Right lobe of liver (tissue), 6 donors: ENCODE results near the gene UQCRH. TPM values are rescaled to one million over a fixed set of nuclear protein-coding genes. Genes with fewer than 3 reads are reported as not detected.
"Not testable (repeated sequence)": the region's sequence is repeated elsewhere in the genome, so short reads cannot be mapped to it uniquely, and the experiment has no call there.

ENCODE experiments used
- ATAC-seq, 4 donors: fragments of 200-7000 bp; cut with Tn5 transposase; one replicate each; pipeline ENCODE4 v1.9.1; 2020; ENCODE audit warnings: mild to moderate bottlenecking in 4 of 4, moderate library complexity in 4 of 4
- DNase-seq, 3 donors: peaks; one replicate each; pipeline ENCODE4 v3.0.0-alpha.2; 2020
- H3K27ac ChIP-seq, 3 donors: fragments of 200-600 bp; one replicate each; pipeline ENCODE4 v1.8.0; 2022
- H3K27me3 ChIP-seq, 2 donors: fragments of 200-600 bp; one replicate each; pipeline ENCODE4 v1.8.0; 2022
- H3K36me3 ChIP-seq, 4 donors: fragments of 200-600 bp; sonication (generic) in 1 of 4; one replicate each; pipeline versions ENCODE4 v1.5.1 to v1.8.0; 2017 to 2022; ENCODE audit warnings: control low read depth in 1 of 4
- H3K4me1 ChIP-seq, 4 donors: fragments of 200-600 bp; sonication (generic) in 1 of 4; one replicate each; pipeline versions ENCODE4 v1.5.1 to v1.8.0; 2017 to 2022; ENCODE audit warnings: control low read depth in 1 of 4
- H3K4me3 ChIP-seq, 3 donors: fragments of 200-600 bp; one replicate each; pipeline ENCODE4 v1.8.0; 2022
- H3K9me3 ChIP-seq, 4 donors: fragments of 200-600 bp; sonication (generic) in 1 of 4; one replicate each; pipeline versions ENCODE4 v1.5.1 to v1.8.0; 2017 to 2022; ENCODE audit warnings: control low read depth in 1 of 4
- POLR2A ChIP-seq: fragments of 450-650 bp; IDR thresholded peaks from one replicate; pipeline ENCODE4 v1.6.1; 2017; ENCODE audit warnings: antibody characterized with exemption, mild to moderate bottlenecking
- WGBS: methylation state at CpG from one replicate; pipeline ENCODE4 v1.1.6; 2018; ENCODE audit warnings: low coverage, low lambda C conversion rate; ENCODE audit not compliant: insufficient coverage; ENCODE audit errors: missing lambda C conversion rate; 5-methylcytosine and 5-hydroxymethylcytosine counted together
- intact Hi-C, 2 donors: fragments of 100-400 bp; cut with DNase I; formaldehyde crosslinking; loops; one replicate each; pipeline versions ENCODE4 v1.11.2 to v1.14.1; 2022
- total RNA-seq, 6 experiments: library from RNA; depleted of rRNA in 2 of 6; stranded (reverse); fragments of >200 nt in 2 of 6; fragmentation: NEBNext Ultra II Directional in 3 of 6; extraction: Animal tissue kit (Norgen Biotek cat#: 25700) in 3 of 6; gene quantifications; one replicate each; pipeline versions ENCODE4 v1.1.0 to v1.2.4, GENCODE V29; 2016 to 2023
- TF ChIP-seq, protein P1 (sequence below), 4 donors: fragments of 200-600 bp in 3 of 4; fragments of 450-650 bp in 1 of 4; IDR thresholded peaks; one replicate each; pipeline versions ENCODE4 v1.5.1 to v1.8.0; 2016 to 2022; ENCODE audit warnings: antibody characterized with exemption in 4 of 4, mild to moderate bottlenecking in 2 of 4
- donor health status: DM: no; HTN: yes; CAD: no.
- donor health status: DM: no; HTN: no; CAD: no.
- donor health status: DM: no; HTN: no; CAD: no.
- donor health status: DM: no; HTN: yes; CAD: no.
- donor health status: DM: no; HTN: yes; CAD: no.

The UQCRH gene
- total RNA-seq, 6 experiments from 2014 or later, result 71.6 to 244 (median 90.4) TPM

DNA sequence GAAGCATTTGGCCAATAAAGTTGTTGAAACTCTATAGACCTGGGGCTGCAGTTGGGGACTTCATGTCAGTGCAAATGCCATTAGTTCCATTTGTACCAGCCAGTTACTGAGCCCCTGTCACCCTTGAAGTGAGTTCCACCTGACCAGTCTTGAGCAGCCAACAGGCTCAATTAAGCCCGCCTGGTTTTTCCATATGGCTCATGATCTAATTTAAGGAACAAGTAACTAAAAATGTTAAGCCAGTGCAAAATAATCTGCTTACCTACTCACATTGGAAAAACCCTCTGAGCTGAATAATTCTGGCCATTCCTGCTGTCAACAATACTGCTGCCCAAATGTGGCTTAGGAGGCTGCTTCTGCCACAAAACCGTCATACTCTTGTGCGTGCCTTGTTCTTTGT lies 58.7 kb downstream of the UQCRH start:
- intact Hi-C loops, result no loop called here
- Histone ChIP-seq H3K27me3 (no peaks in the 10 kb centered on the region), H3K36me3 (peaks cover 5 to 62% (median 15%) of the 10 kb centered on the region in 4 donors), H3K9me3 (no peaks in the 10 kb centered on the region), H3K27ac (no peak overlapping the region), H3K4me1 (no peaks in the 10 kb centered on the region), H3K4me3 (no peak overlapping the region)
- DNase-seq (no peak), ATAC-seq (no peak)
- 100% methylated on average over 3 of the region's 3 CpGs for WGBS
- TF ChIP-seq, protein P1, sequence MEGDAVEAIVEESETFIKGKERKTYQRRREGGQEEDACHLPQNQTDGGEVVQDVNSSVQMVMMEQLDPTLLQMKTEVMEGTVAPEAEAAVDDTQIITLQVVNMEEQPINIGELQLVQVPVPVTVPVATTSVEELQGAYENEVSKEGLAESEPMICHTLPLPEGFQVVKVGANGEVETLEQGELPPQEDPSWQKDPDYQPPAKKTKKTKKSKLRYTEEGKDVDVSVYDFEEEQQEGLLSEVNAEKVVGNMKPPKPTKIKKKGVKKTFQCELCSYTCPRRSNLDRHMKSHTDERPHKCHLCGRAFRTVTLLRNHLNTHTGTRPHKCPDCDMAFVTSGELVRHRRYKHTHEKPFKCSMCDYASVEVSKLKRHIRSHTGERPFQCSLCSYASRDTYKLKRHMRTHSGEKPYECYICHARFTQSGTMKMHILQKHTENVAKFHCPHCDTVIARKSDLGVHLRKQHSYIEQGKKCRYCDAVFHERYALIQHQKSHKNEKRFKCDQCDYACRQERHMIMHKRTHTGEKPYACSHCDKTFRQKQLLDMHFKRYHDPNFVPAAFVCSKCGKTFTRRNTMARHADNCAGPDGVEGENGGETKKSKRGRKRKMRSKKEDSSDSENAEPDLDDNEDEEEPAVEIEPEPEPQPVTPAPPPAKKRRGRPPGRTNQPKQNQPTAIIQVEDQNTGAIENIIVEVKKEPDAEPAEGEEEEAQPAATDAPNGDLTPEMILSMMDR (IDR thresholded peaks at IDR 0.05), result no peak
- no peak for TF ChIP-seq POLR2A

DNA sequence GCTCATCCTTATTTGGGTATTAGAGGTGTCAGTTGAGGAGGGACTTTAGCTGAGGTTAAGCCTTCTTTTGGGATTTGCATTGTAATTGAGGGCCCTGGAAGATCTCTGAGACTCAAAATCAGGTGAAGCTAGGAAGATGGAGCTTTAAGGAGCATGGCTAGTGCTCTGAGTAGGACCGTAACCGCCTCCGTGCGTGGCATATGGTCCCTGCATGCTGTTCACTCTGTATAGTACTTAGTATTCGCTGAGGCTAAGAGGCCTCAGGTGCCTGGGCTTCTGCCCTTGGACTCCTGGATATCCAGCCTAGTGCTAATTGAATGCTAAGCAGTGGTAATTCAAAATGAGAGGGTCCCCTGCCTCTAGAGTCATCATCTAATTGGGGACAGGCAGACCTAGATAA lies 59.6 kb downstream of the UQCRH start:
- no peaks in the 10 kb centered on the region for H3K4me1 ChIP-seq
- no peak overlapping the region for H3K4me3 ChIP-seq
- TF ChIP-seq, protein P1 (IDR thresholded peaks at IDR 0.05), result no peak
- TF ChIP-seq POLR2A, result no peak
- H3K27me3 ChIP-seq, result no peaks in the 10 kb centered on the region
- H3K36me3 ChIP-seq, result peaks cover 5 to 62% (median 15%) of the 10 kb centered on the region in 4 donors
- H3K27ac ChIP-seq, result no peak overlapping the region
- intact Hi-C loops, result no loop called here
- DNase-seq, result no peak
- ATAC-seq, result no peak
- WGBS, result 93% methylated on average over 4 of the region's 5 CpGs
- H3K9me3 ChIP-seq, result no peaks in the 10 kb centered on the region

DNA sequence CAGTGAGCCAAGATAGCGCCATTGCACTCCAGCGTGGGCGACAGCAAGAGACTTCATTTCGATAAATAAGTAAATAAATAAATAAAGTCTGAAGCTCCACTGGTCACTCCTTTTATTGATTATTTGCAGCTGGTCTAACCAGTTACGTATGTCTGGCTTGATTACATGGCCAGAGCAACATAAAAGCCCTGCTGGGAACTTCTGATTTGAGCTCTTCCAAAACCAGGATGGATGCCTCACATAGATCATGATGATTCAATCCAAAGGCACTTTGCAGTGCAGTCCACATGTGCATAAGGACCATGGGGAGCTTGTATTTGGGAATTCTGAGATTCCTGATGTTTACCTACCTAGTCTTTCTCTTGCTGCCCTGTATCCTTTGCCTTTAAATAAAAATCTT lies 61.1 kb downstream of the UQCRH start:
- Histone ChIP-seq H3K4me3 (no peak overlapping the region), H3K9me3 (no peaks in the 10 kb centered on the region), H3K27me3 (no peaks in the 10 kb centered on the region), H3K36me3 (peaks cover 5 to 53% (median 13%) of the 10 kb centered on the region in 4 donors), H3K4me1 (no peaks in the 10 kb centered on the region), H3K27ac (no peak overlapping the region)
- intact Hi-C loops, result no loop called here
- 56% methylated on average over 5 of the region's 5 CpGs for WGBS
- TF ChIP-seq, protein P1 (IDR thresholded peaks at IDR 0.05), result no peak
- no peak for TF ChIP-seq POLR2A
- no peak for DNase-seq
- peak in 1 of 4 donors; percentile 54 for ATAC-seq

DNA sequence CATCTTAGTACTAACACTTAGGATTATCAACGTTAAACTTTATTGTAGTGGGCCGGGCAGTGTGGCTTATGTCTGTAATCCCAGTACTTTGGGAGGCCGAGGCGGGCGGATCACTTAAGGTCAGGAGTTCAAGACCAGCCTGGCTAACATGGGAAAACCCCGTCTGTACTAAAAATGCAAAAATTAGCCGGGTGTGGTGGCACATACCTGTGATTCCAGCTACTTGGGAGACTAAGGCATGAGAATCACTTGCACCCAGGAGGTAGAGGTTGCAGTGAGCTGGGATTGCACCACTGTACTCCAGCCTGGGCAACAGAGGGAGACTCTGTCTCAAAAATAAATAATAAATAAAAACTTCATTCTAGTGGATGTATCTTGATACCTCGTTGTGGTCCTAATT lies 62.3 kb downstream of the UQCRH start:
- DNase-seq, H3K27ac ChIP-seq, H3K27me3 ChIP-seq, ATAC-seq, intact Hi-C loops, H3K4me1 ChIP-seq, H3K9me3 ChIP-seq, H3K4me3 ChIP-seq: not testable (repeated sequence)
- peaks cover 2 to 46% (median 10%) of the 10 kb centered on the region in 4 donors for H3K36me3 ChIP-seq
- 97% methylated on average over 7 of the region's 8 CpGs for WGBS

Other genes with a start within 250 kb of the UQCRH start
- 1 to 10 TPM; 2.0 to 4.3 (median 2.8) TPM for gene PIK3R3, start 171.1 kb upstream of the UQCRH start, total RNA-seq
- 1 to 10 TPM; 2.6 to 6.3 (median 3.6) TPM for gene TSPAN1, start 128.6 kb upstream of the UQCRH start, total RNA-seq
- gene P3R3URF, start 127.2 kb upstream of the UQCRH start, total RNA-seq, result not detected
- 10 to 100 TPM; 26.9 to 47.4 (median 38.8) TPM for gene POMGNT1, start 105.3 kb upstream of the UQCRH start, total RNA-seq
- 1 to 10 TPM in 1 of 6 experiments, under 1 TPM in 5; 0.17 to 1.4 (median 0.31) TPM for gene LURAP1, start 100.4 kb upstream of the UQCRH start, total RNA-seq
- 1 to 10 TPM in 1 of 6 experiments, under 1 TPM in 5; 0.27 to 2.5 (median 0.70) TPM for gene RAD54L, start 55.9 kb upstream of the UQCRH start, total RNA-seq
- 10 to 100 TPM; 24.4 to 37.0 (median 29.0) TPM for gene LRRC41, start 82 bp upstream of the UQCRH start, total RNA-seq
- 10 to 100 TPM in 5 of 6 experiments, 1 to 10 TPM in 1; 8.5 to 13.0 (median 12.2) TPM for gene NSUN4, start 37.1 kb downstream of the UQCRH start, total RNA-seq
- 10 to 100 TPM; 26.6 to 48.7 (median 33.5) TPM for gene FAAH, start 90.6 kb downstream of the UQCRH start, total RNA-seq
- not detected for gene DMBX1, start 186.1 kb downstream of the UQCRH start, total RNA-seq
- not detected for gene KNCN, start 247.9 kb downstream of the UQCRH start, total RNA-seq